WTC11 (cell line): ENCODE results near the gene FAM199X. TPM values are rescaled to one million over a fixed set of nuclear protein-coding genes. Genes with fewer than 3 reads are reported as not detected.

Experiments used
- ATAC-seq: fragments of 200-7000 bp; cut with Tn5 transposase; 2 replicates; pipeline ENCODE4 v1.10.0; 2021; ENCODE audit warnings: mild to moderate bottlenecking, moderate library complexity
- CTCF ChIA-PET: fragments of 300-600 bp; sonication (Branson Sonifier 250); formaldehyde crosslinking; loops from one replicate; lab custom pipeline; 2021; ENCODE audit warnings: antibody characterized with exemption; lab: Charles Lee
- POLR2A ChIA-PET: fragments of 350-600 bp; sonication (Branson Sonifier 250); formaldehyde crosslinking; loops from one replicate; lab custom pipeline; 2021; ENCODE audit warnings: antibody characterized with exemption; lab: Charles Lee
- DNase-seq: peaks from one replicate; pipeline ENCODE4 v3.0.0; 2021; ENCODE audit warnings: low spot score
- H3K27ac Mint-ChIP-seq: 2 replicates; pipeline ENCODE4 v1.8.0; 2021; ENCODE audit warnings: mixed read lengths
- H3K27me3 Mint-ChIP-seq: 2 replicates; pipeline ENCODE4 v1.8.0; 2021; ENCODE audit warnings: low read depth, mild to moderate bottlenecking, moderate library complexity, mixed read lengths
- H3K36me3 Mint-ChIP-seq: 2 replicates; pipeline ENCODE4 v1.8.0; 2021; ENCODE audit warnings: mixed read lengths
- H3K4me1 Mint-ChIP-seq: 2 replicates; pipeline ENCODE4 v1.8.0; 2022; ENCODE audit warnings: mixed read lengths
- H3K4me3 Mint-ChIP-seq: 2 replicates; pipeline ENCODE4 v1.8.0; 2021; ENCODE audit warnings: mild to moderate bottlenecking, moderate library complexity, mixed read lengths
- H3K9me3 Mint-ChIP-seq: 2 replicates; pipeline ENCODE4 v1.8.0; 2021; ENCODE audit warnings: mixed read lengths
- ATF2 ChIP-seq: sonication (generic); formaldehyde crosslinking; IDR thresholded peaks from 2 replicates; pipeline ENCODE4 v1.8.1; 2022; ENCODE audit warnings: low read depth, missing genetic modification reagents, borderline replicate concordance
- CREB1 ChIP-seq: sonication (generic); formaldehyde crosslinking; IDR thresholded peaks from 2 replicates; pipeline ENCODE4 v1.8.0; 2023; ENCODE audit warnings: mild to moderate bottlenecking, missing genetic modification reagents
- CREM ChIP-seq: sonication (generic); formaldehyde crosslinking; IDR thresholded peaks from 2 replicates; pipeline ENCODE4 v1.8.1; 2022; ENCODE audit warnings: mild to moderate bottlenecking, missing genetic modification reagents, moderate library complexity
- ELF4 ChIP-seq: sonication (generic); formaldehyde crosslinking; IDR thresholded peaks from 2 replicates; pipeline ENCODE4 v1.8.1; 2022; ENCODE audit warnings: low read depth, mild to moderate bottlenecking, moderate library complexity, missing genetic modification reagents
- ERG ChIP-seq: fragments of 250-450 bp; sonication (Bioruptor Pico); IDR thresholded peaks from 2 replicates; pipeline ENCODE4 v1.8.0; 2021; ENCODE audit warnings: mild to moderate bottlenecking
- ESRRA ChIP-seq: sonication (generic); formaldehyde crosslinking; IDR thresholded peaks from 2 replicates; pipeline ENCODE4 v1.8.1; 2022; ENCODE audit warnings: mild to moderate bottlenecking, missing genetic modification reagents, borderline replicate concordance
- FOXJ3 ChIP-seq: sonication (generic); formaldehyde crosslinking; IDR thresholded peaks from 2 replicates; pipeline ENCODE4 v1.9.0; 2021; ENCODE audit warnings: missing genetic modification reagents, mild to moderate bottlenecking, borderline replicate concordance
- FOXK1 ChIP-seq: sonication (generic); formaldehyde crosslinking; IDR thresholded peaks from 2 replicates; pipeline ENCODE4 v1.8.0; 2022; ENCODE audit warnings: mild to moderate bottlenecking, moderate library complexity, missing genetic modification reagents
- IRF1 ChIP-seq: sonication (generic); formaldehyde crosslinking; IDR thresholded peaks from 2 replicates; pipeline ENCODE4 v1.8.0; 2023; ENCODE audit warnings: missing genetic modification reagents
- KAT7 ChIP-seq: sonication (generic); formaldehyde crosslinking; IDR thresholded peaks from 2 replicates; pipeline ENCODE4 v1.8.1; 2023; ENCODE audit warnings: missing genetic modification reagents, mild to moderate bottlenecking, borderline replicate concordance
- MYBL2 ChIP-seq: sonication (generic); formaldehyde crosslinking; IDR thresholded peaks from 2 replicates; pipeline ENCODE4 v1.8.1; 2023; ENCODE audit warnings: mild to moderate bottlenecking, moderate library complexity, missing genetic modification reagents
- NFE2L1 ChIP-seq: sonication (generic); formaldehyde crosslinking; IDR thresholded peaks from 2 replicates; pipeline ENCODE4 v1.8.1; 2023; ENCODE audit warnings: missing genetic modification reagents
- NFYB ChIP-seq: sonication (generic); formaldehyde crosslinking; conservative IDR thresholded peaks from 2 replicates; pipeline ENCODE4 v1.8.0; 2022; ENCODE audit warnings: low read depth, missing genetic modification reagents
- OVOL2 ChIP-seq: fragments of 250-450 bp; sonication (Bioruptor Pico); IDR thresholded peaks from 2 replicates; pipeline ENCODE4 v1.9.0; 2021; ENCODE audit warnings: mild to moderate bottlenecking, borderline replicate concordance
- SP1 ChIP-seq: sonication (generic); formaldehyde crosslinking; conservative IDR thresholded peaks from 2 replicates; pipeline ENCODE4 v1.8.1; 2022; ENCODE audit warnings: missing genetic modification reagents
- total RNA-seq: library from RNA; stranded (reverse); gene quantifications from 3 replicates; pipeline ENCODE4 v1.2.3, GENCODE V29; 2021
- TF ChIP-seq, protein P1 (sequence below): sonication (generic); formaldehyde crosslinking; IDR thresholded peaks from 2 replicates; pipeline ENCODE4 v1.8.0; 2022; ENCODE audit warnings: mild to moderate bottlenecking, missing genetic modification reagents
- TF ChIP-seq, protein P2 (sequence below): fragments of 250-450 bp; sonication (Bioruptor Pico); IDR thresholded peaks from 2 replicates; pipeline ENCODE4 v1.9.0; 2021; ENCODE audit warnings: mild to moderate bottlenecking
- TF ChIP-seq, protein P3 (sequence below): sonication (generic); formaldehyde crosslinking; conservative IDR thresholded peaks from 2 replicates; pipeline ENCODE4 v1.8.1; 2023; ENCODE audit warnings: mild to moderate bottlenecking, low read depth, missing genetic modification reagents, moderate library complexity

FAM199X gene
- total RNA-seq, 1 experiment from 2014 or later: 14.5 TPM

- Mint-ChIP-seq H3K36me3 (no peaks in the 10 kb centered on the region), H3K4me3 (peak within 1 kb of the TSS; percentile 97), H3K27me3 (no peaks in the 10 kb centered on the region), H3K9me3 (no peaks in the 10 kb centered on the region), H3K4me1 (no peaks in the 10 kb centered on the region), H3K27ac (peak within 1 kb of the TSS; percentile 100)
- ChIA-PET CTCF (interaction anchor here (0.7 to 1.7 kb wide), 5 partner anchors 9 to 237 kb away, joined by 3 to 22 read pairs (median 4); partner anchors contain the start of gene FAM199X), POLR2A (interaction anchor here (0.6 to 1.8 kb wide), 4 partner anchors 9 to 238 kb away, joined by 3 to 12 read pairs (median 4); partner anchors contain the start of gene FAM199X)
- peak; percentile 94 for ATAC-seq
- peak; percentile 76 for DNase-seq
- TF ChIP-seq NFE2L1 (CRISPR knock-in tag) (0 out of 2 replicates have a peak, but pooled peaks have one; percentile 45), OVOL2 (CRISPR knock-in tag) (no peak), ESRRA (CRISPR knock-in tag) (0 out of 2 replicates have a peak, but pooled peaks have one; percentile 19), FOXK1 (CRISPR knock-in tag) (peak; percentile 82), CREM (CRISPR knock-in tag) (peak; percentile 90), MYBL2 (0 out of 2 replicates have a peak, but pooled peaks have one; percentile 34), ATF2 (no peak), CREB1 (CRISPR knock-in tag) (no peak), IRF1 (no peak), SP1 (peak; percentile 58)
- TF ChIP-seq, protein P1, sequence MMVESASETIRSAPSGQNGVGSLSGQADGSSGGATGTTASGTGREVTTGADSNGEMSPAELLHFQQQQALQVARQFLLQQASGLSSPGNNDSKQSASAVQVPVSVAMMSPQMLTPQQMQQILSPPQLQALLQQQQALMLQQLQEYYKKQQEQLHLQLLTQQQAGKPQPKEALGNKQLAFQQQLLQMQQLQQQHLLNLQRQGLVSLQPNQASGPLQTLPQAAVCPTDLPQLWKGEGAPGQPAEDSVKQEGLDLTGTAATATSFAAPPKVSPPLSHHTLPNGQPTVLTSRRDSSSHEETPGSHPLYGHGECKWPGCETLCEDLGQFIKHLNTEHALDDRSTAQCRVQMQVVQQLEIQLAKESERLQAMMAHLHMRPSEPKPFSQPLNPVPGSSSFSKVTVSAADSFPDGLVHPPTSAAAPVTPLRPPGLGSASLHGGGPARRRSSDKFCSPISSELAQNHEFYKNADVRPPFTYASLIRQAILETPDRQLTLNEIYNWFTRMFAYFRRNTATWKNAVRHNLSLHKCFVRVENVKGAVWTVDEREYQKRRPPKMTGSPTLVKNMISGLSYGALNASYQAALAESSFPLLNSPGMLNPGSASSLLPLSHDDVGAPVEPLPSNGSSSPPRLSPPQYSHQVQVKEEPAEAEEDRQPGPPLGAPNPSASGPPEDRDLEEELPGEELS (CRISPR knock-in tag): peak; percentile 40; the same call in 1 of the 2 replicates
Measured at GRCh38 chrX:104156630-104157529, 9.4 kb upstream of the FAM199X start, which contains the start of gene SLC25A53. TSS of gene SLC25A53 (minus strand) at chrX:104157009. CDS start at chrX:104105257, 51,752 bp downstream.

DNA sequence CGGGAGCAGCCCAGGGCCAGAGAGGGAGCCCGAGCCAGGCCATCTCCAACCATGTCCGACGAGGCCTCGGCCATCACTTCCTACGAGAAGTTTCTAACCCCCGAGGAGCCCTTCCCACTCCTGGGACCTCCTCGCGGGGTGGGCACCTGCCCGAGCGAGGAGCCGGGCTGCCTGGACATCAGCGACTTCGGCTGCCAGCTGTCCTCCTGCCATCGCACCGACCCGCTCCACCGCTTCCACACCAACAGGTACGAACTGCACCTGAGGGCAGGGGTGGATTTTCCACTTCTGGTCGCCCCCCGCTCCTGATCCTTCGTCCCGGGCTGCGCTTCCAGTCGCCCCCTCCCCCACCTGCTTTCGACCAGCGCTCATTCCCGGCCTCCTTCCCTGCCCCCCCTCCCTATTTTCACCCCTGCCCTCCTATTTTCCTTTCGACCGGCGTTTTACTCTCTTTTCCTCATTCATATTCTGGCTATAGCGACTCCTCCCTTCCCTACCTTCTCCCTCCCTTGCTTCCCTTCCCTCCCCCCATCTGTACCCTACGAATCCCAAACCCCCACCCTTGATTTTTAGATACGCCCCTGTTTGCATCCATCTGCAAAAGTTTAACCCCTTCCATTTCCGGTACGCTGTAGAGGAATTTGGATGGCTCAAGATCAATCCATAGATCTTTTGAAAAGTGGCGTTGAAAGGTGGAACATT lies 633 bp downstream of the FAM199X start:
- POLR2A ChIA-PET: interaction anchor here (0.7 to 1.8 kb wide), 2 partner anchors 10 kb away, joined by 3 to 12 read pairs; partner anchors contain the start of gene SLC25A53
- ATAC-seq: no peak; the same call in 1 of the 2 replicates
- Mint-ChIP-seq H3K4me1 (peaks cover 18% of the 10 kb centered on the region), H3K27ac (no peak overlapping the region), H3K9me3 (no peaks in the 10 kb centered on the region), H3K27me3 (no peaks in the 10 kb centered on the region), H3K4me3 (peak overlapping the region; percentile 75), H3K36me3 (no peaks in the 10 kb centered on the region)
- peak; percentile 9 for DNase-seq
- CTCF ChIA-PET: interaction anchor here (1.0 to 1.9 kb wide), 3 partner anchors 10 to 103 kb away, joined by 3 to 22 read pairs (median 8); partner anchors contain the start of gene SLC25A53
- TF ChIP-seq ELF4: no peak
- 0 out of 2 replicates have a peak, but pooled peaks have one; percentile 10 for TF ChIP-seq KAT7 (CRISPR knock-in tag)

DNA sequence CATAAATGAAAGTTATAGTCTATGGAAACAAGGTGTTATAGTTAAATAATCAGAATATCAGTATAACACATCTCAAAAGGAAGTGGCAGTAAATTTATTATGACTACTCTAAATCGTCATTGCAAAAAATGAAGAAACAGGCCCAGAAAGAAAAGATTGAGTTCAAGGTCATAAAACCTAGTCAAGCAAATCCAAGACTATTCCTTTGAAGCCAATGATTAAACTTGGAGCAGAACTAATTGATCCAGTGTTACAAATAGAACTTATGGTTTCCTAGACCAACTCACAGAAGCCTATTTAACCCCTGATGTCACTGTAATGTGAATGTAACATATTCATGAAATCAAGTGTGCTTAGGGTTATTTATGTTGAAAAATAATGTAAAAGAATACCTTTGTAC lies 1.9 kb downstream of the FAM199X start:
- Mint-ChIP-seq H3K27me3 (no peaks in the 10 kb centered on the region), H3K36me3 (no peaks in the 10 kb centered on the region), H3K9me3 (no peaks in the 10 kb centered on the region), H3K4me1 (peaks cover 18% of the 10 kb centered on the region), H3K4me3 (peak overlapping the region; percentile 75), H3K27ac (no peak overlapping the region)
- ChIA-PET POLR2A (interaction anchor here (0.7 kb wide), 1 partner anchor 11 kb away, joined by 3 read pairs; the partner anchor contains the start of gene SLC25A53), CTCF (no interaction called here)
- DNase-seq (no peak), ATAC-seq (no peak)
- TF ChIP-seq, protein P2, sequence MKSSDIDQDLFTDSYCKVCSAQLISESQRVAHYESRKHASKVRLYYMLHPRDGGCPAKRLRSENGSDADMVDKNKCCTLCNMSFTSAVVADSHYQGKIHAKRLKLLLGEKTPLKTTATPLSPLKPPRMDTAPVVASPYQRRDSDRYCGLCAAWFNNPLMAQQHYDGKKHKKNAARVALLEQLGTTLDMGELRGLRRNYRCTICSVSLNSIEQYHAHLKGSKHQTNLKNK (CRISPR knock-in tag): no peak
- TF ChIP-seq MYBL2 (no peak), ATF2 (no peak), ERG (CRISPR knock-in tag) (no peak), FOXJ3 (no peak), NFYB (no peak)
- TF ChIP-seq, protein P3, sequence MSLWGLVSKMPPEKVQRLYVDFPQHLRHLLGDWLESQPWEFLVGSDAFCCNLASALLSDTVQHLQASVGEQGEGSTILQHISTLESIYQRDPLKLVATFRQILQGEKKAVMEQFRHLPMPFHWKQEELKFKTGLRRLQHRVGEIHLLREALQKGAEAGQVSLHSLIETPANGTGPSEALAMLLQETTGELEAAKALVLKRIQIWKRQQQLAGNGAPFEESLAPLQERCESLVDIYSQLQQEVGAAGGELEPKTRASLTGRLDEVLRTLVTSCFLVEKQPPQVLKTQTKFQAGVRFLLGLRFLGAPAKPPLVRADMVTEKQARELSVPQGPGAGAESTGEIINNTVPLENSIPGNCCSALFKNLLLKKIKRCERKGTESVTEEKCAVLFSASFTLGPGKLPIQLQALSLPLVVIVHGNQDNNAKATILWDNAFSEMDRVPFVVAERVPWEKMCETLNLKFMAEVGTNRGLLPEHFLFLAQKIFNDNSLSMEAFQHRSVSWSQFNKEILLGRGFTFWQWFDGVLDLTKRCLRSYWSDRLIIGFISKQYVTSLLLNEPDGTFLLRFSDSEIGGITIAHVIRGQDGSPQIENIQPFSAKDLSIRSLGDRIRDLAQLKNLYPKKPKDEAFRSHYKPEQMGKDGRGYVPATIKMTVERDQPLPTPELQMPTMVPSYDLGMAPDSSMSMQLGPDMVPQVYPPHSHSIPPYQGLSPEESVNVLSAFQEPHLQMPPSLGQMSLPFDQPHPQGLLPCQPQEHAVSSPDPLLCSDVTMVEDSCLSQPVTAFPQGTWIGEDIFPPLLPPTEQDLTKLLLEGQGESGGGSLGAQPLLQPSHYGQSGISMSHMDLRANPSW (CRISPR knock-in tag): no peak
